Kidney capillary endothelial cell (primary cell): Measurements from ENCODE around the gene XXYLT1.

Experiments used
- DNase-seq: peaks from one replicate; pipeline ENCODE4 v3.0.0-alpha.2; 2018; ENCODE audit warnings: low spot score

XXYLT1 gene

GRCh38 chr3:195151402-195151801 lies 119.6 kb downstream of the XXYLT1 start:
- DNase-seq: no peak

- peak; percentile 97 for DNase-seq
Measured at GRCh38 chr3:195150181-195151118, 120.5 kb downstream of the XXYLT1 start.

GRCh38 chr3:195149292-195150030 lies 121.5 kb downstream of the XXYLT1 start:
- DNase-seq: no peak

- no peak for DNase-seq
Measured at GRCh38 chr3:195148549-195148948, 122.4 kb downstream of the XXYLT1 start.

- DNase-seq: no peak
Measured at GRCh38 chr3:195147649-195148080, 123.3 kb downstream of the XXYLT1 start.

- no peak for DNase-seq
Measured at GRCh38 chr3:195146131-195146530, 124.8 kb downstream of the XXYLT1 start.

GRCh38 chr3:195145579-195145978 lies 125.4 kb downstream of the XXYLT1 start:
- DNase-seq: no peak

- no peak for DNase-seq
Measured at GRCh38 chr3:195143221-195143620, 127.7 kb downstream of the XXYLT1 start.

GRCh38 chr3:195142519-195142918 lies 128.4 kb downstream of the XXYLT1 start:
- no peak for DNase-seq

GRCh38 chr3:195140816-195141793 lies 129.9 kb downstream of the XXYLT1 start:
- no peak for DNase-seq

GRCh38 chr3:195140410-195140809 lies 130.5 kb downstream of the XXYLT1 start:
- no peak for DNase-seq

GRCh38 chr3:195139876-195140240 lies 131.1 kb downstream of the XXYLT1 start:
- DNase-seq: no peak

- no peak for DNase-seq
Measured at GRCh38 chr3:195139091-195139875, 131.7 kb downstream of the XXYLT1 start.

- no peak for DNase-seq
Measured at GRCh38 chr3:195137638-195138588, 133.0 kb downstream of the XXYLT1 start.

GRCh38 chr3:195135917-195136316 lies 135.0 kb downstream of the XXYLT1 start:
- DNase-seq: no peak

GRCh38 chr3:195134431-195134830 lies 136.5 kb downstream of the XXYLT1 start:
- no peak for DNase-seq

GRCh38 chr3:195133462-195133861 lies 137.5 kb downstream of the XXYLT1 start:
- no peak for DNase-seq

GRCh38 chr3:195133013-195133412 lies 137.9 kb downstream of the XXYLT1 start:
- no peak for DNase-seq

- no peak for DNase-seq
Measured at GRCh38 chr3:195131176-195131575, 139.8 kb downstream of the XXYLT1 start.
